Measurements from ENCODE around the gene ANKRD13D. TPM values are rescaled to one million over a fixed set of nuclear protein-coding genes. Genes with fewer than 3 reads are reported as not detected.

The ANKRD13D gene
- total RNA-seq, 1 donor = 34.4 TPM

DNA sequence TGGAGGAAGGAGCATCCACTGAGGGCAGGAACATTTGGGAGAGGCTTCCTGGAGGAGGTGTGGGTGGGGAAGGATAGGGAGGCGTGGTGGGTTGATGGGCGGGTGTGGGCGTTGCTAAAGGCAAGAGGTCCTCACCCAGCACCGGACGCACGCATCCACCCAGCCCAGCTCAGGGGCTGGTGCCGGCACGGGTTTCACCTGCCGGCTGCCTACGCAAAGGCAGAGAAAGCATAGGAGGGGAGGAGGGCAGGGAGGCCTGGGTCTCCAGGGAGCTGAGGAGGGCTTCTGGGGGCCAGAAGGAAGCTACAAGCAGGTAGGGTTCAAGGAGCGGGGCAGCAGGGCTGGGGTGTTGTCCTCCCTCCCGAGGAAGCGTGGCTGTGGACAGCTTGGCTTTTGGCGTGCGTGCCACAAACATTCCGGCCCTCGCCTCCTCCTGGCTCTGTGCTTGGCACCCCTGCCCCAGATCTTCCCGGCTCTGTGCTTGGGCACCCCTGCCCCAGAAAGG lies 22.0 kb downstream of the ANKRD13D start:
- no peaks in the 10 kb centered on the region for H3K4me1 ChIP-seq (ENCODE audit: insufficient read depth, low read length)
- H3K79me2 ChIP-seq (ENCODE audit: insufficient read depth, low read length) = no peaks in the 10 kb centered on the region
- H3K4me3 ChIP-seq (ENCODE audit: insufficient read depth, low read length) = no peak overlapping the region
- no peak overlapping the region for H2AFZ ChIP-seq (ENCODE audit: low read length)
- peaks cover 11% of the 10 kb centered on the region for H3K36me3 ChIP-seq (ENCODE audit: insufficient read depth, low read length)
- no peaks in the 10 kb centered on the region for H3K27me3 ChIP-seq (ENCODE audit: insufficient read depth, low read length)
- no peak for DNase-seq (ENCODE audit: insufficient read length, low spot score, missing footprints)
- TF ChIP-seq, protein P1, sequence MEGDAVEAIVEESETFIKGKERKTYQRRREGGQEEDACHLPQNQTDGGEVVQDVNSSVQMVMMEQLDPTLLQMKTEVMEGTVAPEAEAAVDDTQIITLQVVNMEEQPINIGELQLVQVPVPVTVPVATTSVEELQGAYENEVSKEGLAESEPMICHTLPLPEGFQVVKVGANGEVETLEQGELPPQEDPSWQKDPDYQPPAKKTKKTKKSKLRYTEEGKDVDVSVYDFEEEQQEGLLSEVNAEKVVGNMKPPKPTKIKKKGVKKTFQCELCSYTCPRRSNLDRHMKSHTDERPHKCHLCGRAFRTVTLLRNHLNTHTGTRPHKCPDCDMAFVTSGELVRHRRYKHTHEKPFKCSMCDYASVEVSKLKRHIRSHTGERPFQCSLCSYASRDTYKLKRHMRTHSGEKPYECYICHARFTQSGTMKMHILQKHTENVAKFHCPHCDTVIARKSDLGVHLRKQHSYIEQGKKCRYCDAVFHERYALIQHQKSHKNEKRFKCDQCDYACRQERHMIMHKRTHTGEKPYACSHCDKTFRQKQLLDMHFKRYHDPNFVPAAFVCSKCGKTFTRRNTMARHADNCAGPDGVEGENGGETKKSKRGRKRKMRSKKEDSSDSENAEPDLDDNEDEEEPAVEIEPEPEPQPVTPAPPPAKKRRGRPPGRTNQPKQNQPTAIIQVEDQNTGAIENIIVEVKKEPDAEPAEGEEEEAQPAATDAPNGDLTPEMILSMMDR (IDR thresholded peaks at IDR 0.05; ENCODE audit: extremely low read depth, low read depth, low read length) = no peak
- H3K27ac ChIP-seq (ENCODE audit: low read depth, low read length) = no peak overlapping the region
- H3K9me3 ChIP-seq (ENCODE audit: low read depth, low read length) = no peaks in the 10 kb centered on the region
- no peak overlapping the region for H3K4me2 ChIP-seq (ENCODE audit: insufficient read depth, low read length)
- no peaks in the 10 kb centered on the region for H4K20me1 ChIP-seq (ENCODE audit: insufficient read depth, low read length)

DNA sequence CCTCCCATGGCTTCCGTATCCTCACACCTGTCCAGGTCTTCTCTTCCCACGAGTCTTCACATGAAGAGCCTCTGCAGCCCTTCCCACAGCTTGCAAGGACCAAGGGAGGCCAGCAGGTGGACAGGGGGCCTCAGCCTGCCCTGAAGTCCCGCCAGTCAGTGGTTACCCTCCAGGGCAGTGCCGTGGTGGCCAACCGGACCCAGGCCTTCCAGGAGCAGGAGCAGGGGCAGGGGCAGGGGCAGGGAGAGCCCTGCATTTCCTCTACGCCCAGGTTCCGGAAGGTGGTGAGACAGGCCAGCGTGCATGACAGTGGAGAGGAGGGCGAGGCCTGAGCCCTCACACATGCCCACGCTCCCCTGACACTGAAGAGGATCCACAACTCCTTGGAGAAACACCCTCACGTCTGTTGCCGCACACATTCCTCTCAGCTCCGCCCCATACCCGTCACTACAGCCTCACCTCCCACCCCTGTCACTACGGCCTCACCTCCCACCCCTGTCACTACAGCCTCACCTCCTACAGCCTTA lies 22.5 kb downstream of the ANKRD13D start:
- H3K4me2 ChIP-seq (ENCODE audit: insufficient read depth, low read length) = no peak overlapping the region
- TF ChIP-seq, protein P1 (IDR thresholded peaks at IDR 0.05; ENCODE audit: extremely low read depth, low read depth, low read length) = no peak

DNA sequence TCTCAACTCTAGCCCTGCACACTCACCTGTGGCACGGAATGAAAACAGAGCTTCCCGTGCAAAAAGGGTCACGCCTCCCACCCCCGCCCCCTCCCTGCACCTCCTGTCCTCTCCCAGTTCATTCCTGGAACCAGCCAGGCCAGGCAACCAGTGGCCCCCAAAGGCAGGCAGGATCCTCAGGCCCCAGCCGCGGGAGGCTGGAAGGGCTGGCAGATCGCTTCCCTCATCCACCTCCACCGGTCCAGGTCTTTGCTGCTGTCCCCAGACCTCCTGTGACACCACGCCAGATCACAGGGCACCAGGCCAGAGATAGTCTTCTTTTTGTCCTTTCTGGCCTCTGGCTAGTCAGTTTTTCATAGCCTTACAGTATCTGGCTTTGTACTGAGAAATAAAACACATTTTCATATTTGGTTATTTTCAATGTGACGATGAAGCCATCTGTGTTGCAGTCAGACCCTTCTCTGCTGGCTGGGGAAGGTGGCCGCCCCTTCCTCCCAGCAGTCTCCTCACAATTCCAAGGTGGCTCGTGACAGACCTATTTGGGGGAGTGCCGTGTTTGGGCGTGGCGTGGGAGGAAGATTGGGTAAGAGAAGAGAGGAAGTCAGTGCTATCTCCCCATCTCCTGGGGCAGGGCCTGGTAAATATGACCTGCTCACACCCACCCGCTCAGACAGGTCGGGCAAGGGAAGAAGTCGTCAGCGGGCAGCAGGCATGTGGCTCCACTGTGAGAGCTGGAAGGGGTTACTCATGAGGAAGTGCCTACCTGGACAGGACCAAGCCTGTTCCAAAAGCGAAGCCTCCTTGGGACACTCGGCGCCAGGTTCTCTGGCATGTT lies 23.3 kb downstream of the ANKRD13D start:
- TF ChIP-seq, protein P1 (IDR thresholded peaks at IDR 0.05; ENCODE audit: extremely low read depth, low read depth, low read length) = no peak

More for the DNA sequence above, 22.5 kb downstream of the ANKRD13D start:
- Histone ChIP-seq H3K36me3 (ENCODE audit: insufficient read depth, low read length) (peaks cover 11% of the 10 kb centered on the region), H4K20me1 (ENCODE audit: insufficient read depth, low read length) (no peaks in the 10 kb centered on the region), H3K4me3 (ENCODE audit: insufficient read depth, low read length) (no peak overlapping the region), H2AFZ (ENCODE audit: low read length) (no peak overlapping the region), H3K9me3 (ENCODE audit: low read depth, low read length) (no peaks in the 10 kb centered on the region), H3K4me1 (ENCODE audit: insufficient read depth, low read length) (no peaks in the 10 kb centered on the region), H3K27me3 (ENCODE audit: insufficient read depth, low read length) (no peaks in the 10 kb centered on the region), H3K79me2 (ENCODE audit: insufficient read depth, low read length) (no peaks in the 10 kb centered on the region), H3K27ac (ENCODE audit: low read depth, low read length) (no peak overlapping the region)
- DNase-seq (ENCODE audit: insufficient read length, low spot score, missing footprints) = no peak

More for the DNA sequence above, 23.3 kb downstream of the ANKRD13D start:
- H3K4me1 ChIP-seq (ENCODE audit: insufficient read depth, low read length) = peaks cover 2% of the 10 kb centered on the region
- DNase-seq (ENCODE audit: insufficient read length, low spot score, missing footprints) = no peak
- H3K4me3 ChIP-seq (ENCODE audit: insufficient read depth, low read length) = no peak overlapping the region
- peaks cover 11% of the 10 kb centered on the region for H3K36me3 ChIP-seq (ENCODE audit: insufficient read depth, low read length)
- no peak overlapping the region for H3K27ac ChIP-seq (ENCODE audit: low read depth, low read length)
- no peaks in the 10 kb centered on the region for H3K79me2 ChIP-seq (ENCODE audit: insufficient read depth, low read length)
- no peak overlapping the region for H3K4me2 ChIP-seq (ENCODE audit: insufficient read depth, low read length)
- H3K9me3 ChIP-seq (ENCODE audit: low read depth, low read length) = no peaks in the 10 kb centered on the region
- H2AFZ ChIP-seq (ENCODE audit: low read length) = no peak overlapping the region
- no peaks in the 10 kb centered on the region for H4K20me1 ChIP-seq (ENCODE audit: insufficient read depth, low read length)
- H3K27me3 ChIP-seq (ENCODE audit: insufficient read depth, low read length) = no peaks in the 10 kb centered on the region

Measured in osteoblast (primary cell).